HCT116 (cell line): Measurements from ENCODE around the gene LUC7L. TPM values are rescaled to one million over a fixed set of nuclear protein-coding genes. Genes with fewer than 3 reads are reported as not detected.

Experiments used
- ATAC-seq: fragments of 200-7000 bp; cut with Tn5 transposase; 2 replicates; pipeline ENCODE4 v1.9.1; 2020; ENCODE audit warnings: mild to moderate bottlenecking, moderate library complexity
- BruUV-seq: library from RNA; stranded (reverse); fragments of 400-500 nt; replicated peaks from 2 replicates; lab custom pipeline; 2021; lab: Mats Ljungman, UMichigan
- CTCF ChIA-PET: fragments of 300-600 bp; sonication (Branson Sonifier 250); formaldehyde crosslinking; loops from one replicate; lab custom pipeline; 2021; ENCODE audit warnings: antibody characterized with exemption; lab: Charles Lee
- POLR2A ChIA-PET: fragments of 300-600, 350-600 bp; sonication (Branson Sonifier 250); formaldehyde crosslinking; loops from one replicate; lab custom pipeline; 2021; ENCODE audit warnings: antibody characterized with exemption; lab: Charles Lee
- RAD21 ChIA-PET, 2 experiments: fragments of 300-600 bp; sonication (Branson Sonifier 250); formaldehyde crosslinking; loops; one replicate each; lab custom pipeline; 2023; ENCODE audit warnings: low total read pairs in 2 of 2; ENCODE audit not compliant: uncharacterized antibody in 2 of 2, unreplicated experiment in 2 of 2, low non-redundant PET in 1 of 2; lab: Charles Lee
- DNase-seq: peaks from one replicate; pipeline ENCODE4 v3.0.0-alpha.2; 2010; ENCODE audit warnings: low read depth, low spot score
- H2AFZ ChIP-seq: fragments of 200-600 bp; shearing (Covaris generic), sonication (generic); 2 replicates; pipeline ENCODE4 v1.6.1; 2017; ENCODE audit warnings: low read depth, mixed run types, mixed read lengths, antibody characterized with exemption, low read length; ENCODE audit not compliant: poor library complexity, severe bottlenecking
- H3K27ac ChIP-seq: 2 replicates; pipeline ENCODE4 v1.5.1; 2012; ENCODE audit warnings: low read depth, low read length
- H3K27me3 ChIP-seq: fragments of 200-600 bp; sonication (generic); 2 replicates; pipeline ENCODE4 v1.6.1; 2016; ENCODE audit warnings: mixed run types, low read length, mixed read lengths; ENCODE audit not compliant: insufficient read depth
- H3K36me3 ChIP-seq, 2 experiments: fragments of 200-500 bp in 1 of 2; fragments of 200-600 bp in 1 of 2; sonication (Bioruptor generic) in 1 of 2; sonication (generic) in 1 of 2; 2 replicates each; pipeline versions ENCODE4 v1.5.1 to v1.6.1; 2014 to 2016; ENCODE audit warnings: low read length in 2 of 2, inconsistent platforms in 1 of 2, mixed read lengths in 1 of 2, mixed run types in 1 of 2; ENCODE audit not compliant: insufficient read depth in 2 of 2, control insufficient read depth in 1 of 2
- H3K4me1 ChIP-seq, 2 experiments: fragments of 200-600 bp in 1 of 2; sonication (generic) in 1 of 2; 2 replicates each; pipeline versions ENCODE4 v1.5.1 to v1.6.1; 2012 to 2017; ENCODE audit warnings: low read length in 2 of 2, inconsistent platforms in 1 of 2, mild to moderate bottlenecking in 1 of 2, mixed read lengths in 1 of 2, mixed run types in 1 of 2, moderate library complexity in 1 of 2; ENCODE audit not compliant: insufficient read depth in 2 of 2, control insufficient read depth in 1 of 2
- H3K4me2 ChIP-seq: fragments of 200-600 bp; sonication (generic); 2 replicates; pipeline ENCODE4 v1.6.1; 2017; ENCODE audit warnings: mixed run types, low read length, mixed read lengths
- H3K4me3 ChIP-seq, 2 experiments: fragments of 200-600 bp in 1 of 2; sonication (generic) in 1 of 2; replicated peaks in 1 of 2; 2 replicates each; pipeline ENCODE4 v1.5.1; 2011 to 2016; ENCODE audit warnings: low read length in 2 of 2, control low read depth in 1 of 2, low read depth in 1 of 2, mild to moderate bottlenecking in 1 of 2, mixed read lengths in 1 of 2, mixed run types in 1 of 2
- H3K79me2 ChIP-seq: fragments of 200-600 bp; sonication (generic); 2 replicates; pipeline ENCODE4 v1.6.1; 2017; ENCODE audit warnings: mild to moderate bottlenecking, mixed run types, low read length, moderate library complexity, mixed read lengths; ENCODE audit not compliant: insufficient read depth
- H3K9ac ChIP-seq: fragments of 200-600 bp; sonication (generic); 2 replicates; pipeline ENCODE4 v1.6.1; 2016; ENCODE audit warnings: low read length, mixed read lengths
- H3K9me2 ChIP-seq: fragments of 200-600 bp; sonication (generic), shearing (Covaris generic); 2 replicates; pipeline ENCODE4 v1.6.1; 2017; ENCODE audit warnings: mixed run types, mild to moderate bottlenecking, moderate library complexity; ENCODE audit not compliant: insufficient read depth
- H3K9me3 ChIP-seq, 2 experiments: fragments of 200-500 bp in 1 of 2; fragments of 200-600 bp in 1 of 2; sonication (Bioruptor generic) in 1 of 2; sonication (generic) in 1 of 2; 2 replicates each; pipeline ENCODE4 v1.6.1; 2014 to 2017; ENCODE audit warnings: low read length in 2 of 2, mixed read lengths in 2 of 2, inconsistent platforms in 1 of 2, low read depth in 1 of 2, mild to moderate bottlenecking in 1 of 2, mixed run types in 1 of 2, moderate library complexity in 1 of 2; ENCODE audit not compliant: control insufficient read depth in 1 of 2, insufficient read depth in 1 of 2
- H4K20me1 ChIP-seq: fragments of 200-600 bp; sonication (generic), shearing (Covaris generic); 2 replicates; pipeline ENCODE4 v1.6.1; 2017; ENCODE audit warnings: mixed run types, mild to moderate bottlenecking, moderate library complexity; ENCODE audit not compliant: insufficient read depth
- ATF3 ChIP-seq: IDR thresholded peaks from 2 replicates; pipeline ENCODE4 v1.6.1; 2012
- ELF1 ChIP-seq: IDR thresholded peaks from 2 replicates; pipeline ENCODE4 v1.6.1; 2012; ENCODE audit warnings: low read depth, borderline replicate concordance
- EZH2phosphoT487 ChIP-seq: fragments of 200-600 bp; IDR thresholded peaks from 2 replicates; pipeline ENCODE4 v1.6.1; 2018; ENCODE audit warnings: antibody characterized with exemption, borderline replicate concordance
- POLR2AphosphoS5 ChIP-seq: IDR thresholded peaks from 2 replicates; pipeline ENCODE4 v1.6.1; 2011; ENCODE audit warnings: mild to moderate bottlenecking, low read depth, low read length, moderate library complexity
- REST ChIP-seq: IDR thresholded peaks from 2 replicates; pipeline ENCODE4 v1.6.1; 2012; ENCODE audit warnings: low read depth
- SIN3A ChIP-seq: IDR thresholded peaks from 2 replicates; pipeline ENCODE4 v1.6.1; 2012; ENCODE audit warnings: low read depth
- SRF ChIP-seq: IDR thresholded peaks from 2 replicates; pipeline ENCODE4 v1.6.1; 2012; ENCODE audit warnings: low read depth
- TCF7L2 ChIP-seq: IDR thresholded peaks from 2 replicates; pipeline ENCODE4 v1.7.0; 2011; ENCODE audit warnings: borderline replicate concordance, inconsistent platforms; ENCODE audit not compliant: insufficient read depth, insufficient read length; ENCODE audit errors: extremely low read depth
- intact Hi-C: fragments of 100-400 bp; cut with micrococcal nuclease; formaldehyde crosslinking; loops from 2 replicates; pipeline ENCODE4 v1.10.0; 2022
- total RNA-seq: library from RNA; stranded (reverse); gene quantifications from one replicate; pipeline ENCODE4 v1.2.1, GENCODE V29; 2021; ENCODE audit not compliant: unreplicated experiment
- TF ChIP-seq, protein P1 (sequence below): IDR thresholded peaks from 2 replicates; pipeline ENCODE4 v1.6.1; 2012
- TF ChIP-seq, protein P2 (sequence below): IDR thresholded peaks from 2 replicates; pipeline ENCODE4 v1.6.1; 2011; ENCODE audit warnings: mild to moderate bottlenecking, low read length, moderate library complexity; ENCODE audit not compliant: insufficient replicate concordance; ENCODE audit errors: extremely low read depth

The LUC7L gene
- total RNA-seq, 1 experiment from 2014 or later: 50.5 TPM

- Histone ChIP-seq H3K9ac (no peak overlapping the region), H3K4me1 (no peaks in the 10 kb centered on the region), H2AFZ (no peak overlapping the region), H3K36me3 (no peaks in the 10 kb centered on the region), H4K20me1 (no peaks in the 10 kb centered on the region), H3K4me2 (no peak overlapping the region), H3K79me2 (no peaks in the 10 kb centered on the region), H3K4me3 (no peak overlapping the region), H3K27me3 (no peaks in the 10 kb centered on the region), H3K9me2 (no peaks in the 10 kb centered on the region)
- no peak for ATAC-seq
- RAD21 ChIA-PET: no interaction called here
- no TSS peak for BruUV-seq
- POLR2A ChIA-PET: no interaction called here
- CTCF ChIA-PET: no interaction called here
- DNase-seq: no peak
- intact Hi-C loops: no loop called here
- TF ChIP-seq, protein P1, sequence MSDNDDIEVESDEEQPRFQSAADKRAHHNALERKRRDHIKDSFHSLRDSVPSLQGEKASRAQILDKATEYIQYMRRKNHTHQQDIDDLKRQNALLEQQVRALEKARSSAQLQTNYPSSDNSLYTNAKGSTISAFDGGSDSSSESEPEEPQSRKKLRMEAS: no peak
- TF ChIP-seq SRF (no peak), EZH2phosphoT487 (no peak), REST (no peak), ATF3 (no peak), ELF1 (no peak), POLR2AphosphoS5 (no peak), SIN3A (no peak), TCF7L2 (no peak)
- TF ChIP-seq, protein P2, sequence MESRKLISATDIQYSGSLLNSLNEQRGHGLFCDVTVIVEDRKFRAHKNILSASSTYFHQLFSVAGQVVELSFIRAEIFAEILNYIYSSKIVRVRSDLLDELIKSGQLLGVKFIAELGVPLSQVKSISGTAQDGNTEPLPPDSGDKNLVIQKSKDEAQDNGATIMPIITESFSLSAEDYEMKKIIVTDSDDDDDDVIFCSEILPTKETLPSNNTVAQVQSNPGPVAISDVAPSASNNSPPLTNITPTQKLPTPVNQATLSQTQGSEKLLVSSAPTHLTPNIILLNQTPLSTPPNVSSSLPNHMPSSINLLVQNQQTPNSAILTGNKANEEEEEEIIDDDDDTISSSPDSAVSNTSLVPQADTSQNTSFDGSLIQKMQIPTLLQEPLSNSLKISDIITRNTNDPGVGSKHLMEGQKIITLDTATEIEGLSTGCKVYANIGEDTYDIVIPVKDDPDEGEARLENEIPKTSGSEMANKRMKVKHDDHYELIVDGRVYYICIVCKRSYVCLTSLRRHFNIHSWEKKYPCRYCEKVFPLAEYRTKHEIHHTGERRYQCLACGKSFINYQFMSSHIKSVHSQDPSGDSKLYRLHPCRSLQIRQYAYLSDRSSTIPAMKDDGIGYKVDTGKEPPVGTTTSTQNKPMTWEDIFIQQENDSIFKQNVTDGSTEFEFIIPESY: no peak
- TF ChIP-seq, all 23 proteins: peak for 0
- no peak overlapping the region for H3K27ac ChIP-seq
- no peaks in the 10 kb centered on the region for H3K9me3 ChIP-seq
Measured at GRCh38 chr16:276426-277077, 47.3 kb upstream of the LUC7L start.
